Activated CD4-positive, alpha-beta T cell treated with anti-CD3 and anti-CD28 coated beads, Interleukin-2, amount 10 ng/mL, durations not matched to agents 24 days and 14 days (primary cell): ENCODE data around the gene FAHD2A. TPM values are rescaled to one million over a fixed set of nuclear protein-coding genes. Genes with fewer than 3 reads are reported as not detected.

Source experiments
- total RNA-seq: library from RNA; stranded (reverse); gene quantifications from 2 replicates; pipeline ENCODE4 v1.2.3, GENCODE V29; 2022

The FAHD2A gene
- total RNA-seq, 1 donor from 2014 or later, result 35.8 TPM

Other genes with a start within 250 kb of the FAHD2A start
- 8.2 and 8.3 TPM in 2 replicates for gene ZNF514, start 242.9 kb upstream of the FAHD2A start, total RNA-seq
- gene ZNF2, start 236.9 kb upstream of the FAHD2A start, total RNA-seq, result 4.4 and 5.4 TPM in 2 replicates
- gene ZNF892, start 195.2 kb upstream of the FAHD2A start, total RNA-seq, result 4.7 and 5.5 TPM in 2 replicates
- 0.54 and 1.4 TPM in 2 replicates for gene PROM2, start 128.3 kb upstream of the FAHD2A start, total RNA-seq
- 0.28 TPM in 1 of 2 replicates, not detected in the other for gene KCNIP3, start 105.4 kb upstream of the FAHD2A start, total RNA-seq
- not detected in 2 replicates for gene TRIM43B, start 82.0 kb downstream of the FAHD2A start, total RNA-seq
- gene TRIM43, start 189.3 kb downstream of the FAHD2A start, total RNA-seq, result not detected in 2 replicates